ENCODE results near the gene NPW. TPM values are rescaled to one million over a fixed set of nuclear protein-coding genes. Genes with fewer than 3 reads are reported as not detected.

NPW gene
- total and polyA plus RNA-seq, 8 donors = 0.55 to 12.4 (median 2.0) TPM; not detected in 4

DNA sequence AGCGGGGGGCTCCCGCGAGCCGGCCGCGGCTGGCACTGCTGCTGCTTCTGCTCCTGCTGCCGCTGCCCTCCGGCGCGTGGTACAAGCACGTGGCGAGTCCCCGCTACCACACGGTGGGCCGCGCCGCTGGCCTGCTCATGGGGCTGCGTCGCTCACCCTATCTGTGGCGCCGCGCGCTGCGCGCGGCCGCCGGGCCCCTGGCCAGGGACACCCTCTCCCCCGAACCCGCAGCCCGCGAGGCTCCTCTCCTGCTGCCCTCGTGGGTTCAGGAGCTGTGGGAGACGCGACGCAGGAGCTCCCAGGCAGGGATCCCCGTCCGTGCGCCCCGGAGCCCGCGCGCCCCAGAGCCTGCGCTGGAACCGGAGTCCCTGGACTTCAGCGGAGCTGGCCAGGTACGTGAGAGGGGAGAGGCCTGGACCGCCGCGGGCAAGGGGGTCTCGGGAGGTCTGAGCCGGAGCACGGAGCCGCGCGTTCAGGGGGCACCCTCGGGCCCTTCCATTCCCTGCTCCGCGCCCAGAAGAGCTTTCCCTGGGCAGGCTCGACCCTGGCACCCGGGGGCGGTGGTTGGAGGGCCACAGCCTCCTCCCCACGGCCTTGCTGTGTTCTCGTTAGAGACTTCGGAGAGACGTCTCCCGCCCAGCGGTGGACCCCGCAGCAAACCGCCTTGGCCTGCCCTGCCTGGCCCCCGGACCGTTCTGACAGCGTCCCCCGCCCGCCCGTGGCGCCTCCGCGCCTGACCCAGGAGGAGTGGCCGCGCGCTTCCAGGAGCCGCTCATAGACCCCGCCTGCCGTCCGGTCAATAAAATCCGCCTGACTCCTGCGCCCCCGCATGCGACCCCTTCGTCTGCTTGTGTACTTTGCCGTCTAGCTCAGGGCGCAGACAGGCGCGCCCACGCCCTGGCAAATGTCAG is 591 bp downstream of the NPW start:
- no peaks in the 10 kb centered on the region for H3K9me3 ChIP-seq
- H3K4me3 ChIP-seq = peak overlapping the region in 2 of 4 donors; percentile 22 to 37
- 0 to 2% (median 1%) methylated on average over 9 to 96 of the region's 96 CpGs for WGBS, 5 donors
- H3K27ac ChIP-seq = no peak overlapping the region
- TF ChIP-seq EP300 (IDR thresholded peaks at IDR 0.05) = no peak
- TF ChIP-seq POLR2A (IDR thresholded peaks at IDR 0.05) = no peak
- no peak for TF ChIP-seq POLR2AphosphoS5 (IDR thresholded peaks at IDR 0.05)
- TF ChIP-seq, protein P1, sequence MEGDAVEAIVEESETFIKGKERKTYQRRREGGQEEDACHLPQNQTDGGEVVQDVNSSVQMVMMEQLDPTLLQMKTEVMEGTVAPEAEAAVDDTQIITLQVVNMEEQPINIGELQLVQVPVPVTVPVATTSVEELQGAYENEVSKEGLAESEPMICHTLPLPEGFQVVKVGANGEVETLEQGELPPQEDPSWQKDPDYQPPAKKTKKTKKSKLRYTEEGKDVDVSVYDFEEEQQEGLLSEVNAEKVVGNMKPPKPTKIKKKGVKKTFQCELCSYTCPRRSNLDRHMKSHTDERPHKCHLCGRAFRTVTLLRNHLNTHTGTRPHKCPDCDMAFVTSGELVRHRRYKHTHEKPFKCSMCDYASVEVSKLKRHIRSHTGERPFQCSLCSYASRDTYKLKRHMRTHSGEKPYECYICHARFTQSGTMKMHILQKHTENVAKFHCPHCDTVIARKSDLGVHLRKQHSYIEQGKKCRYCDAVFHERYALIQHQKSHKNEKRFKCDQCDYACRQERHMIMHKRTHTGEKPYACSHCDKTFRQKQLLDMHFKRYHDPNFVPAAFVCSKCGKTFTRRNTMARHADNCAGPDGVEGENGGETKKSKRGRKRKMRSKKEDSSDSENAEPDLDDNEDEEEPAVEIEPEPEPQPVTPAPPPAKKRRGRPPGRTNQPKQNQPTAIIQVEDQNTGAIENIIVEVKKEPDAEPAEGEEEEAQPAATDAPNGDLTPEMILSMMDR (IDR thresholded peaks at IDR 0.05) = no peak
- peaks cover 20 to 54% (median 31%) of the 10 kb centered on the region in 3 donors for H3K27me3 ChIP-seq
- DNase-seq = peak in 1 of 2 donors; percentile 69
- peaks cover 25 to 43% (median 39%) of the 10 kb centered on the region in 4 donors for H3K4me1 ChIP-seq
- H3K36me3 ChIP-seq = no peaks in the 10 kb centered on the region
- intact Hi-C loops (cut with DNase I; ENCODE audit: low total_unique reads) = loop anchor here (5.0 to 10.0 kb wide), 2 partner anchors 65 to 132 kb away; no protein-coding TSS in a partner anchor

DNA sequence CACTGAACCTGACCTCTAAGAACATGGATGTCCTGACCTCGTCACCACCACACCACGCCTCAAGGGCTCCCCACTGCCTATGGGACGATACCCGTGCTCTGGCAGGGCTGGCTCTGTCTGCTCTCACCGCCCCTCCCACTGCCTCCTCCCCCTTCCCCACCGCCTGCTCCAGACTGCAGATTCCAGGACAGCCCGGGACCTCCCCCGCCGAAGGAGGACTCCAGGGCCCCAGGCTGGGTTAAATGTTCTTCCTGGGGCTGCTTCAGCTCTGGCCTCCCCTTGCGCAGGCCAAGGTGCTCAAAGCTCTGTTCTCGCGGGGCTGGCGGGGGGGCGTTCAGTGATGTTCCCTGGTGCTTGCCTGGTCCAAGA is 3.1 kb downstream of the NPW start:
- Histone ChIP-seq H3K4me3 (peak overlapping the region; percentile 24 to 39 (median 35)), H3K27me3 (peaks cover 20 to 59% (median 31%) of the 10 kb centered on the region in 3 donors), H3K36me3 (no peaks in the 10 kb centered on the region), H3K9me3 (no peaks in the 10 kb centered on the region), H3K27ac (peak overlapping the region in 2 of 5 donors; percentile 6 to 81), H3K4me1 (peaks cover 39 to 59% (median 55%) of the 10 kb centered on the region in 4 donors)
- 0 to 10% (median 3%) methylated on average over 2 to 14 of the region's 14 CpGs for WGBS, 5 donors
- peak in 1 of 2 donors; percentile 79 for DNase-seq
- TF ChIP-seq POLR2A (IDR thresholded peaks at IDR 0.05) (no peak), POLR2AphosphoS5 (IDR thresholded peaks at IDR 0.05) (no peak), EP300 (IDR thresholded peaks at IDR 0.05) (no peak)
- TF ChIP-seq, protein P1 (IDR thresholded peaks at IDR 0.05) = no peak
- intact Hi-C loops (cut with DNase I; ENCODE audit: low total_unique reads) = loop anchor here (5.0 to 10.0 kb wide), 2 partner anchors 62 to 130 kb away; no protein-coding TSS in a partner anchor

DNA sequence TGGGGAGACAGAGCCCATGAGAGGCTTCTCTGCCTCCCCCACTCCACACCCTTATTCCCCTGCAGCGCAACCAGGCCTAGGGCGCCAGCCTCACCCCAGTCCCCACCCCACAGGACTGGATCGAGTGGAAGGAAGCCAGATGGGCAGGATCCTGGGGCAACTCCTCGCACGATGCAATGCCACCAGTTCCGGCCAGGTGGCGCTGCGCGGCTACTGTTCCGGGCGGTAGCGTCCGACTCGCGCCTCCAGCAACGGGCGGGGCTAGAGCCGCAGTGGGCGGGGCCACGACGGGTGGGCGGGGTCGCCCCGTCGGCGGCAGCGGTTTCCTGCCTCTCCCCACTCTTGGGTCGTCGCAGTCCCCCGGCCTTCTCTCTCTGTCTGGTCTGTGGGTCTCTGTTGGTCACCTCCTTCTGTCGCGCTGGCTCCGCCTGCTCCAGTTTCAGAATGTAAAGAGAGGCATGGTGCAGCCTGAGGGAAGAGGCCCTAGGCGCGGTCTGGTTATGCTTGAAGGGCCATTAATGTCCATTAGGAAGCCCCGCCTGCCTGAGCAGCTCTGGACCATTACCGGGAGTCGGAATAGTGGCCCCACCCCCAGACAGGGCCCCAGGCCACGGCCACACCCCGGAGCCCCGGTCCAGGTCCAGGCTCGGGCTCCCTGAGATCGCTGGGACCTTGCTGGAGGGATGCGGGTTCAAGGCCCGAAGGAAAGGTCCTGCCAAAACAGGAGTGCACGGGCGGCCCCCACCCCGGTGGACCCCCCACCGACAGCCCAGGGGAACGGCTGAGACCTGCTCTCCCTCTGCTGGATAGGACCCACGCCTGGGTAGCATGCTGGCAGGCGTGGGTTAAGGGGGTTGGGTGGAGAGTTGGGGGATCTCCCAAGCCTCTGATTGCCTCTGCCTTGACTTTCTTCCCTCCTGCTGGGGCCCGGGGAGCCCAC is 3.8 kb downstream of the NPW start:
- TF ChIP-seq, protein P1 (IDR thresholded peaks at IDR 0.05) = peak in 6 of 7 experiments; percentile 87 to 99 (median 99)
- no peak for TF ChIP-seq POLR2A (IDR thresholded peaks at IDR 0.05)
- TF ChIP-seq EP300 (IDR thresholded peaks at IDR 0.05) = no peak
- TF ChIP-seq POLR2AphosphoS5 (IDR thresholded peaks at IDR 0.05) = peak; percentile 40 to 93 (median 47)
- H3K36me3 ChIP-seq = no peaks in the 10 kb centered on the region
- H3K27me3 ChIP-seq = peaks cover 20 to 52% (median 31%) of the 10 kb centered on the region in 3 donors
- H3K4me3 ChIP-seq = peak overlapping the region; percentile 24 to 39 (median 35)
- H3K9me3 ChIP-seq = no peaks in the 10 kb centered on the region
- peak; percentile 96 to 97 for DNase-seq
- H3K27ac ChIP-seq = peak overlapping the region; percentile 66 to 81 (median 74)
- 9 to 27% (median 14%) methylated on average over 8 to 53 of the region's 53 CpGs for WGBS, 5 donors
- intact Hi-C loops (cut with DNase I; ENCODE audit: low total_unique reads) = loop anchor here (5.0 to 10.0 kb wide), 2 partner anchors 61 to 129 kb away; no protein-coding TSS in a partner anchor
- peaks cover 46 to 65% (median 62%) of the 10 kb centered on the region in 4 donors for H3K4me1 ChIP-seq

Data from stomach (tissue), 9 donors.